HEK293T (cell line): ENCODE results near the gene BRINP3.

Experiments
- FOXK2 ChIP-seq: fragments of 450-650 bp; IDR thresholded peaks from 2 replicates; pipeline ENCODE4 v1.6.1; 2016; ENCODE audit warnings: mild to moderate bottlenecking
- FOXM1 ChIP-seq: fragments of 450-650 bp; IDR thresholded peaks from 2 replicates; pipeline ENCODE4 v1.6.1; 2017; ENCODE audit warnings: mild to moderate bottlenecking, borderline replicate concordance
- L3MBTL2 ChIP-seq: fragments of 450-650 bp; conservative IDR thresholded peaks from 2 replicates; pipeline ENCODE4 v1.6.1; 2016; ENCODE audit warnings: mild to moderate bottlenecking
- NFRKB ChIP-seq: fragments of 450-650 bp; IDR thresholded peaks from 2 replicates; pipeline ENCODE4 v1.6.1; 2016; ENCODE audit warnings: mild to moderate bottlenecking, moderate library complexity
- ZNF384 ChIP-seq: fragments of 450-650 bp; IDR thresholded peaks from 2 replicates; pipeline ENCODE4 v1.6.1; 2016

GRCh38 chr1:190474010-190474409 is 3.7 kb downstream of the BRINP3 start:
- TF ChIP-seq FOXM1 (no peak), FOXK2 (no peak), L3MBTL2 (no peak), ZNF384 (no peak), NFRKB (no peak)
